ENCODE measurements around the gene PFDN2. TPM values are rescaled to one million over a fixed set of nuclear protein-coding genes. Genes with fewer than 3 reads are reported as not detected.

The PFDN2 gene
- 10 to 100 TPM; 30.3 to 42.8 TPM for total RNA-seq
- 100 to 1,000 TPM; 147 to 152 TPM for polyA plus RNA-seq (ENCODE audit: insufficient read length in 2 of 2)
- long read RNA-seq, donor 1, transcript PFDN2-201 (4 exons, 677 nt), result major isoform, 82 of 144 reads
- long read RNA-seq, donor 1, partial matches to known transcripts, result 60 of 144 reads
- long read RNA-seq, donor 1, other reads (novel, unspliced or antisense), result 0 of 144 reads
- long read RNA-seq, donor 2, transcript PFDN2-201 (4 exons, 677 nt), result major isoform, 33 of 43 reads
- long read RNA-seq, donor 2, partial matches to known transcripts, result 8 of 43 reads
- long read RNA-seq, donor 2, other reads (novel, unspliced or antisense), result 0 of 43 reads
- long read RNA-seq, donor 3, transcript PFDN2-201 (4 exons, 677 nt), result major isoform, 37 of 57 reads
- long read RNA-seq, donor 3, partial matches to known transcripts, result 17 of 57 reads
- long read RNA-seq, donor 3, other reads (novel, unspliced or antisense), result 0 of 57 reads
- long read RNA-seq, donor 4, transcript PFDN2-201 (4 exons, 677 nt), result major isoform, 52 of 84 reads
- long read RNA-seq, donor 4, partial matches to known transcripts, result 29 of 84 reads
- long read RNA-seq, donor 4, other reads (novel, unspliced or antisense), result 0 of 84 reads

GRCh38 chr1:161117759-161118581 lies at the start of gene PFDN2, which contains the start of gene NIT1:
Gene PFDN2, minus strand, starts transcription at chr1:161118037. Its CDS starts 11 bp downstream, at chr1:161118026.
Gene NIT1, plus strand, starts transcription at chr1:161118105. Its CDS starts 72 bp downstream, at chr1:161118177.
- peaks cover 25% of the 10 kb centered on the region for H3K4me1 ChIP-seq (ENCODE audit: control insufficient read depth, insufficient read depth, low read length)
- 0% methylated on average over 55 of the region's 58 CpGs for WGBS (ENCODE audit: insufficient coverage)
- no peaks in the 10 kb centered on the region for H3K27me3 ChIP-seq (ENCODE audit: control insufficient read depth, insufficient read depth, low read length)
- DNase-seq (ENCODE audit: low read depth in 4 of 6, low spot score in 6 of 6), result peak; percentile 71 to 95 (median 80)
- H3K9me3 ChIP-seq (ENCODE audit: control insufficient read depth, insufficient read depth, low read length), result no peaks in the 10 kb centered on the region
- H3K4me3 ChIP-seq (ENCODE audit: low read depth, low read length), result peak within 1 kb of the TSS; percentile 73
- H3K27ac ChIP-seq (ENCODE audit: low read depth, low read length), result peak within 1 kb of the TSS; percentile 88
- peaks cover 31% of the 10 kb centered on the region for H3K36me3 ChIP-seq (ENCODE audit: control insufficient read depth, insufficient read depth, low read length)

GRCh38 chr1:161166669-161167548 lies 49.1 kb upstream of the PFDN2 start:
- DNase-seq (ENCODE audit: low read depth in 4 of 6, low spot score in 6 of 6), result peak in 1 of 6 donors; percentile 26
- 3% methylated on average over 29 of the region's 33 CpGs for WGBS (ENCODE audit: insufficient coverage)
- peaks cover 70% of the 10 kb centered on the region for H3K36me3 ChIP-seq (ENCODE audit: control insufficient read depth, insufficient read depth, low read length)

GRCh38 chr1:161165742-161166668 lies 48.2 kb upstream of the PFDN2 start, which contains the start of gene PPOX:
Gene PPOX, plus strand, starts transcription at chr1:161166426. Its CDS starts 422 bp downstream, at chr1:161166848.
- Histone ChIP-seq H3K9me3 (ENCODE audit: control insufficient read depth, insufficient read depth, low read length) (no peaks in the 10 kb centered on the region), H3K4me3 (ENCODE audit: low read depth, low read length) (peak within 1 kb of the TSS; percentile 91), H3K27ac (ENCODE audit: low read depth, low read length) (peak within 1 kb of the TSS; percentile 95), H3K27me3 (ENCODE audit: control insufficient read depth, insufficient read depth, low read length) (no peaks in the 10 kb centered on the region), H3K4me1 (ENCODE audit: control insufficient read depth, insufficient read depth, low read length) (peaks cover 39% of the 10 kb centered on the region), H3K36me3 (ENCODE audit: control insufficient read depth, insufficient read depth, low read length) (peaks cover 70% of the 10 kb centered on the region)
- DNase-seq (ENCODE audit: low read depth in 4 of 6, low spot score in 6 of 6), result peak; percentile 96 to 100 (median 98)
- WGBS (ENCODE audit: insufficient coverage), result 0% methylated on average over 49 of the region's 54 CpGs

More at GRCh38 chr1:161166669-161167548, 49.1 kb upstream of the PFDN2 start:
- Histone ChIP-seq H3K4me3 (ENCODE audit: low read depth, low read length) (peak overlapping the region; percentile 91), H3K9me3 (ENCODE audit: control insufficient read depth, insufficient read depth, low read length) (no peaks in the 10 kb centered on the region), H3K27me3 (ENCODE audit: control insufficient read depth, insufficient read depth, low read length) (no peaks in the 10 kb centered on the region), H3K4me1 (ENCODE audit: control insufficient read depth, insufficient read depth, low read length) (peaks cover 31% of the 10 kb centered on the region), H3K27ac (ENCODE audit: low read depth, low read length) (peak overlapping the region; percentile 95)

- DNase-seq (ENCODE audit: low read depth in 4 of 6, low spot score in 6 of 6), result no peak
- Histone ChIP-seq H3K36me3 (ENCODE audit: control insufficient read depth, insufficient read depth, low read length) (peaks cover 68% of the 10 kb centered on the region), H3K4me1 (ENCODE audit: control insufficient read depth, insufficient read depth, low read length) (peaks cover 46% of the 10 kb centered on the region), H3K27me3 (ENCODE audit: control insufficient read depth, insufficient read depth, low read length) (no peaks in the 10 kb centered on the region), H3K9me3 (ENCODE audit: control insufficient read depth, insufficient read depth, low read length) (no peaks in the 10 kb centered on the region), H3K27ac (ENCODE audit: low read depth, low read length) (peak overlapping the region; percentile 95), H3K4me3 (ENCODE audit: low read depth, low read length) (peak overlapping the region; percentile 91)
- 87% methylated on average over 8 of the region's 14 CpGs for WGBS (ENCODE audit: insufficient coverage)
These were observed 47.2 kb upstream of the PFDN2 start for GRCh38 chr1:161164901-161165610.

- no peak for DNase-seq (ENCODE audit: low read depth in 4 of 6, low spot score in 6 of 6)
- H3K27me3 ChIP-seq (ENCODE audit: control insufficient read depth, insufficient read depth, low read length), result no peaks in the 10 kb centered on the region
- H3K27ac ChIP-seq (ENCODE audit: low read depth, low read length), result no peak overlapping the region
- H3K4me1 ChIP-seq (ENCODE audit: control insufficient read depth, insufficient read depth, low read length), result peaks cover 52% of the 10 kb centered on the region
- 100% methylated on average over 3 of the region's 5 CpGs for WGBS (ENCODE audit: insufficient coverage)
- H3K4me3 ChIP-seq (ENCODE audit: low read depth, low read length), result no peak overlapping the region
- no peaks in the 10 kb centered on the region for H3K9me3 ChIP-seq (ENCODE audit: control insufficient read depth, insufficient read depth, low read length)
- H3K36me3 ChIP-seq (ENCODE audit: control insufficient read depth, insufficient read depth, low read length), result peaks cover 55% of the 10 kb centered on the region
These were observed 46.0 kb upstream of the PFDN2 start for GRCh38 chr1:161163793-161164192.

GRCh38 chr1:161162806-161163205 lies 45.0 kb upstream of the PFDN2 start:
- WGBS (ENCODE audit: insufficient coverage), result 96% methylated on average over 8 of the region's 10 CpGs
- no peak for DNase-seq (ENCODE audit: low read depth in 4 of 6, low spot score in 6 of 6)
- H3K36me3 ChIP-seq (ENCODE audit: control insufficient read depth, insufficient read depth, low read length), result peaks cover 50% of the 10 kb centered on the region

GRCh38 chr1:161162052-161162451 lies 44.2 kb upstream of the PFDN2 start:
- 82% methylated on average over 5 of the region's 7 CpGs for WGBS (ENCODE audit: insufficient coverage)
- DNase-seq (ENCODE audit: low read depth in 4 of 6, low spot score in 6 of 6), result no peak
- Histone ChIP-seq H3K4me1 (ENCODE audit: control insufficient read depth, insufficient read depth, low read length) (peaks cover 45% of the 10 kb centered on the region), H3K4me3 (ENCODE audit: low read depth, low read length) (no peak overlapping the region), H3K36me3 (ENCODE audit: control insufficient read depth, insufficient read depth, low read length) (peaks cover 53% of the 10 kb centered on the region), H3K27ac (ENCODE audit: low read depth, low read length) (no peak overlapping the region), H3K9me3 (ENCODE audit: control insufficient read depth, insufficient read depth, low read length) (no peaks in the 10 kb centered on the region), H3K27me3 (ENCODE audit: control insufficient read depth, insufficient read depth, low read length) (no peaks in the 10 kb centered on the region)

More at GRCh38 chr1:161162806-161163205, 45.0 kb upstream of the PFDN2 start:
- H3K4me1 ChIP-seq (ENCODE audit: control insufficient read depth, insufficient read depth, low read length), result peaks cover 53% of the 10 kb centered on the region
- no peaks in the 10 kb centered on the region for H3K27me3 ChIP-seq (ENCODE audit: control insufficient read depth, insufficient read depth, low read length)
- H3K9me3 ChIP-seq (ENCODE audit: control insufficient read depth, insufficient read depth, low read length), result no peaks in the 10 kb centered on the region
- no peak overlapping the region for H3K27ac ChIP-seq (ENCODE audit: low read depth, low read length)
- H3K4me3 ChIP-seq (ENCODE audit: low read depth, low read length), result no peak overlapping the region

GRCh38 chr1:161161652-161162051 lies 43.8 kb upstream of the PFDN2 start:
- peaks cover 55% of the 10 kb centered on the region for H3K36me3 ChIP-seq (ENCODE audit: control insufficient read depth, insufficient read depth, low read length)
- H3K27ac ChIP-seq (ENCODE audit: low read depth, low read length), result no peak overlapping the region
- no peak overlapping the region for H3K4me3 ChIP-seq (ENCODE audit: low read depth, low read length)

More at GRCh38 chr1:161161652-161162051, 43.8 kb upstream of the PFDN2 start:
- no peak for DNase-seq (ENCODE audit: low read depth in 4 of 6, low spot score in 6 of 6)
- Histone ChIP-seq H3K9me3 (ENCODE audit: control insufficient read depth, insufficient read depth, low read length) (no peaks in the 10 kb centered on the region), H3K4me1 (ENCODE audit: control insufficient read depth, insufficient read depth, low read length) (peaks cover 41% of the 10 kb centered on the region), H3K27me3 (ENCODE audit: control insufficient read depth, insufficient read depth, low read length) (no peaks in the 10 kb centered on the region)
- 95% methylated on average over 4 of the region's 5 CpGs for WGBS (ENCODE audit: insufficient coverage)
